Thyroid gland (tissue), 4 donors: ENCODE results near the gene ZBTB40.

Experiments
- POLR2A ChIP-seq, 2 donors: fragments of 450-650 bp; IDR thresholded peaks; one replicate each; pipeline ENCODE4 v1.6.1; 2017; ENCODE audit warnings: antibody characterized with exemption in 2 of 2, mild to moderate bottlenecking in 2 of 2, moderate library complexity in 1 of 2
- TF ChIP-seq, protein P1 (sequence below), 6 experiments: fragments of 200-600 bp in 3 of 6; fragments of 450-650 bp in 3 of 6; sonication (generic) in 3 of 6; IDR thresholded peaks; one replicate each; pipeline ENCODE4 v1.5.1; 2016 to 2019; ENCODE audit warnings: antibody characterized with exemption in 6 of 6, mild to moderate bottlenecking in 2 of 6, inconsistent platforms in 1 of 6, moderate library complexity in 1 of 6

DNA sequence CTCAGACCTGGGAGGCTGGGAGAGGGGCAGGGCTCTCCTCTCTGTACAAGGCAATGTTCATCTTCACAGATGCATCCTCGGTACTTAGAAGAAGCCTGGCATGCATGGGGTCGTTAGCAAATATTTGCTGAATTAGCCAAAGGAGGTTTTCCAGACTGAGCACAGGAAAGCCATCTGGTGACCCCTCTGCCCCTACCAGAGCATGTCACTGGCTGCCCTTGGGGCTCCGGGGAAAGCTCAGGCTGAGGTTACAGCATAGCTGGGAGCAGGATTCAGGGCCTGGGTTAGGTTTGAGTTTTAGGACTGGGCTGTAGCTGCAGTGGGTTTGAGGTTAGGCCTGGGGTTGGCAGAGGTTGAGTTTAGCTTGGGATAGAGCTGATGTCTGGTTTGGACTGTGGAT, 43.4 kb upstream of the ZBTB40 start:
- TF ChIP-seq, protein P1, sequence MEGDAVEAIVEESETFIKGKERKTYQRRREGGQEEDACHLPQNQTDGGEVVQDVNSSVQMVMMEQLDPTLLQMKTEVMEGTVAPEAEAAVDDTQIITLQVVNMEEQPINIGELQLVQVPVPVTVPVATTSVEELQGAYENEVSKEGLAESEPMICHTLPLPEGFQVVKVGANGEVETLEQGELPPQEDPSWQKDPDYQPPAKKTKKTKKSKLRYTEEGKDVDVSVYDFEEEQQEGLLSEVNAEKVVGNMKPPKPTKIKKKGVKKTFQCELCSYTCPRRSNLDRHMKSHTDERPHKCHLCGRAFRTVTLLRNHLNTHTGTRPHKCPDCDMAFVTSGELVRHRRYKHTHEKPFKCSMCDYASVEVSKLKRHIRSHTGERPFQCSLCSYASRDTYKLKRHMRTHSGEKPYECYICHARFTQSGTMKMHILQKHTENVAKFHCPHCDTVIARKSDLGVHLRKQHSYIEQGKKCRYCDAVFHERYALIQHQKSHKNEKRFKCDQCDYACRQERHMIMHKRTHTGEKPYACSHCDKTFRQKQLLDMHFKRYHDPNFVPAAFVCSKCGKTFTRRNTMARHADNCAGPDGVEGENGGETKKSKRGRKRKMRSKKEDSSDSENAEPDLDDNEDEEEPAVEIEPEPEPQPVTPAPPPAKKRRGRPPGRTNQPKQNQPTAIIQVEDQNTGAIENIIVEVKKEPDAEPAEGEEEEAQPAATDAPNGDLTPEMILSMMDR (IDR thresholded peaks at IDR 0.05) = no peak
- TF ChIP-seq POLR2A (IDR thresholded peaks at IDR 0.05) = no peak
